HCEC 1CT (cell line): ENCODE measurements around the gene CAMTA1.
"Not testable (repeated sequence)": the region's sequence is repeated elsewhere in the genome, so short reads cannot be mapped to it uniquely, and the experiment has no call there.

Experiments used
- DNase-seq: peaks from one replicate; pipeline ENCODE4 v3.0.0-alpha.2; 2017

The CAMTA1 gene

DNA sequence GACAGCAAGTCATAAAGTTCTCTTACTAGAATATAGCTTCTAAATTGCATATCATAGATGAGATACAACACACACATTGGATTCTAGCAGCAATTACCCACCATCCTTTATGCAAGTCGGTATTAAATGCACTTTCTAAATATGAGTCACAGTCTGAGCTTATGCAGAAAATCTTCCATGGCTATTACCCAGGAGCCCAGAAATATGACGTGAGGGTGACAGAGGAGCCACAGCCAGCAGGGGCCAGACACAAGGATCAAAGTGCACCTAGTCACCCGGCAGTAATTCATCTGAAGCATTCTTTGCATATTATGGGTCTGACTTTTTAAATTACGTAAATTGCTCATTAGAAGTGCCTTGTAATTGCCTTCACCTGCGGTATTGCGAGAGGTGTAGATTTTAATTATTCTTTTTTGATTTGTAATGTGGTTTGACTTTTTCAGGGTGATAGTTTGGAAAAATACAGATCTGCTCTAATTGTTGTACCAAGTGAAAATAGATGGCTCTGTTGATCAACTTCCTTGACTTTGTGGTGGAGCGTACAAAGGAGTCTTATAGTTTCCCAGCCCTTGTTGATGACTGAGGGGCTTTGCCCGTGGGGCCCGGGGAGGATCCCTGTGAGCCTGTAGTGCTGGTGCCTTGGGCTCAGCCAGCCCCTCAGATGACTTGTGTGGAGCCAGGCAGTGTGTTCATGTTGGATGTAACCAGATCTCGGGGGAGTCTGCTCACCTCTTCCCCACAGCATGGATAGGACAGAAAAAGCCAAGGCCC, 515.8 kb downstream of the CAMTA1 start:
- peak; percentile 98 for DNase-seq

DNA sequence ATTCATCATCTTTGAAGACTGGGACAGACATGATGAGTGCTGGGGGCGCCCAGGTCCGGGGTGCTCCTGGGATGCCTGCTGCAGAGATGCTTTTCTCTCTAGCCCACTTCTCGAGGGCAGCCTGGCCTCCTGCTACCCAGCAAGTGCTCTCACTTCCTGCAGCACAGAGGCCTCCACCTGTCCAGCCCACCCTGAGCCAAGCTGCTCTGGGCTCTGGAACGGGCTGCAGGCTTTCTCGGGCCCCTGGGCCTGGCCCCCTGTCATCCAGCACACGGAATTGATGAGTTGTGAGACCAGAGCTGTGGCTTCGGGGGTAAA, 516.4 kb downstream of the CAMTA1 start:
- DNase-seq, result no peak

- no peak for DNase-seq
Observed at GRCh38 chr1:7302126-7302525, 516.9 kb downstream of the CAMTA1 start.

GRCh38 chr1:7302873-7303272, 517.6 kb downstream of the CAMTA1 start:
- no peak for DNase-seq

DNA sequence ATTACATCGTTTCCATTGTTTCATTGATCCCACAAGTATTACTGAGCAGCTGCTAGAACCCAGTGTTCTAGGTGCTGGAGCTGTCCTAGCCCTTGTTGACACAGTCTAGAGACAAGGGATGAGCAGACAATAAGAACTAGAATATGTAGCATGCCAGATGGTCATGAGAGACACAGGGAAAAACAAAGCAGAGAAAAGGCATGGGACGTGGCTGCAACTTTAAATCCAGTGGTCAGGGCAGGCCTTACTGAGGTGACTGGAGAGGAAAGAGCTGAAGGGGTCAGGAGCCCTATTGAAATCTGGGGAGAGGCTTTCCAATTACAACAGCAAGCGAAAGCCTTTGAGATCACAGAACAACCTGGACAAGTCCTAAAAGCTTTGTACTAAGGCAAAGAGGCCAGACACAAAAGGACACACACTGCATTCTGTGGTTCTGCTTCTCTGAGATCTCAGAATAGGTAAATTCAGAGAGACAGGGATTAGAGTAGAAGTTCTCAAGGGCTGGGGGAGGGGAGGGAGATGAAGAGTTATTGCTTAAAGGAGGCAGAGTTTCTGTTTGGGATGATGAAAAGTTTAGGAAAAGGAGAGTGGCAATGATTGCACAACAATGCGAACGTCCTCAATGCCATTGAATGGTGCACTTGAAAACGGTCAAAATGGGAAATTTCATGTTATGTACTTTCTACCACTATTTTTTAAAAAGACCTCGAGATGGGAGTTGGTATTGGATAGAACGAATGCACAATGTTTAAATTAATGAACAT, 518.5 kb downstream of the CAMTA1 start:
- no peak for DNase-seq

DNA sequence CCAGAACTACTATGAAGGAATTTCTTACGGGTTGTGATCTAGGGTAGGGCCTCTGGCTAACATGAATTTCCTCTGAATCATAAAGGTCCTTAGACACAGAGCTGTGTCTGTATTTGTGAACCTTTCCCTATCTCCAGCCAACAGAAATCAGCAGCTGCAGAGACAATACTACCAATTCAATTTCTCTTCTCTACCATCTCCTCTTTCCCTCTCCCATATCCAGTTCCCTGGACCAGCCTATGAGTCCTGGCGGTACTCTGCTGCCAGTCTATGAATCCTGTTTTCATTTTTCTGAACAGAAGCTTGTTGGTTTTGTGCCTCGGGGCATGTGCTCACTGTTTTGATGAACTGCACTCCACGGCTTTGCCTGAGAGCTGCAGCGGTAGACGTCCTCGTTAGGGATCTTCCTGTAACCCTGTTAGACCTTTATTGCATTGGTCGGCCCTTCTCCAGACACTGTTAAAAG, 527.9 kb downstream of the CAMTA1 start:
- DNase-seq, result no peak

DNA sequence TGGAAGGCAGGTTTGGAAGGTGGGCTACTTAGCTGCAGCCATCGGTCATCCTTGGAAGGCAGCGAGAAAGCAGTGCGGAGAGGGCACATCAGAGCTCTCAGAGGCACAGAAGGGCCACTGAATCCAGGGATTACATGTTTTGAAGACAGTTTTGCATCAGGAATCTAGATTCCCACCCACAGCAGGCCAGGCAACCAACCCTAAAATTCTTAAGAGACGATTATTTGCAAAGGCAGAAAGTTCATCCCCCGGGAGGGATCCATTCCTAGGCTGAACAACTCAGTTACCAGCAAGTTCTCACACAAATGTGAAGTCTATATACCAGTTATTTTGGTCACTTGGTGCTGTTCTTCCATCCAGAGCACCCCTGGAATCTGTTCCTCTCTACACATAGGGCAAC, 528.6 kb downstream of the CAMTA1 start:
- no peak for DNase-seq

DNA sequence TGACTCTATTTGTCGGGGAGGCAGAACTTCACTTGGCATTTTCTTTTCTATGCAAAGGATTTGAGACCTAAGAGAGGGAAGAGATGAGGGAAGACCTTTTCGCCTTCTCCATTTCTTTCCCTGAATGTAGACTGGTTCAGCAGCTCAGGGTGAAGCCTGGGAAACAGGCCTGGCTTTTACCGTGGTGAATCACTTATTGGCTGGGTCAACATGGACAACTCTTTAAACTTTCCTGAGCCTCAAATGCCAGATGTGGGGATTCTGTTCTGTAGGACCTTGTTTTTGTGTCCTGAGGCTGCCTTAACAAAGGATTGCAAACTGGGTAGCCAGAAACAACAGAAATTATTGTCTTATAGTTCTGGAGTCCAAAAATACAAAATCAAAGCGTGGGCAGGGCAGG, 530.1 kb downstream of the CAMTA1 start:
- no peak for DNase-seq

GRCh38 chr1:7315946-7316345, 530.7 kb downstream of the CAMTA1 start:
- no peak for DNase-seq

DNA sequence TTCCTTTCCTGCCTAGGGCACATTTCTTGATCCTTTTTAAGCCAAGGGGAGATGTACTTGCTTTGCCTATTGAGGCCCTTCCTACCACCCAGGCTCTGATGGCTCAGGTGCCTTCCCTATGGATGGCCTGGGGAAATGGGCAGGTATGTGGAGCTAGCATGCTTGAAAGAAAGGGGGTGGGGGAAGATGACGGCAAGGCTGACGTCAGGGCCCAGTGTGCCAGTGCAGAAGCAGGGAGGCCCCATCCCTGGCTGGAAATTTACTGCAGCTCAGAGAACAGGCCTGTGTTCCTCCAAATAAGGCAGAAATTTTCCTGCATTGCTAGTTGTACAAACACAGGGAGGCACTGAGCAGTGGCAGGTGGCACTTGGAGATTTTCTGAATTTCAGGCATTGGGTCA, 532.6 kb downstream of the CAMTA1 start:
- DNase-seq, result no peak

GRCh38 chr1:7319196-7319595, 533.9 kb downstream of the CAMTA1 start:
- DNase-seq, result no peak

- no peak for DNase-seq
Observed at GRCh38 chr1:7320661-7321060, 535.4 kb downstream of the CAMTA1 start.

GRCh38 chr1:7322283-7322785, 537.1 kb downstream of the CAMTA1 start:
- no peak for DNase-seq

- no peak for DNase-seq
Observed at GRCh38 chr1:7322912-7323311, 537.7 kb downstream of the CAMTA1 start.

GRCh38 chr1:7325254-7325653, 540.0 kb downstream of the CAMTA1 start:
- DNase-seq, result no peak

DNA sequence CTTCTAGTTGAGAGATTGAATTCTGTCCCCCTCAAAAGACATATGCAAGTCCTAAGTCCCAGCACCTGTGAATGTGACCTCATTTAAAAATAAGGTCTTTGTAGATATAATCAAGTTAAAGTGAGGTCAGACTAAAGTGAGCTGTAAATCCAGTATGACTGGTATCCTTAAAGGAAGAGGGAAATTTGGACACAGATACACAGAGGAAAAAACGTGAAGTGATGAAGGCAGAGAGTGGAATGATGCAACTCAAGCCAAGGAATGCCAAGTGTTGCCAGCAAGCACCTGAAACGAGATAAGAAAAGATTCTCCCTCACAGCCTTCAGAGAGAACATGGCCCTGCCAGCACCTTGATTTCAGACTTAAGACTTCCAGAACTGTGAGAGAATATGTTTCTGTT, 541.1 kb downstream of the CAMTA1 start:
- DNase-seq, result no peak

DNA sequence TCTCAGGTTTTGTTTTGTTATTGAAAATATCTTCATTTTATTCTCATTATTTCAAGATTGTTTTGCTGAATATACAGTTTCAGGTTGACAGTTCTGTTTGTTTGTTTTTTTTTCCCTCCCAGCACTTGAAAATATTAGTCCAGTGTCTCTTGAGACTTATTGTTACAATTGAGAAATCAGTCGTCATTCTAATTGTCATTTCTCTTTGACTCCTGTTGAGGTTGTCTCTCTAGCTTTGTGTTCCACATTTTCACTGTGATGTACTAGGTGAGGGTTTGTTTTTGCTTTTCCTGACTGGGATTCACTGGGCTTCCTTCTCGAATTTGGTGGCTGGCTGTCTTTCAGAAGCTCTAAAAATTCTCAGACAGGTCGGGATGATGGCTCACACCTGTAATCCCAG, 542.6 kb downstream of the CAMTA1 start:
- DNase-seq, result no peak

- DNase-seq, result no peak
Observed at GRCh38 chr1:7329868-7330615, 544.8 kb downstream of the CAMTA1 start.

DNA sequence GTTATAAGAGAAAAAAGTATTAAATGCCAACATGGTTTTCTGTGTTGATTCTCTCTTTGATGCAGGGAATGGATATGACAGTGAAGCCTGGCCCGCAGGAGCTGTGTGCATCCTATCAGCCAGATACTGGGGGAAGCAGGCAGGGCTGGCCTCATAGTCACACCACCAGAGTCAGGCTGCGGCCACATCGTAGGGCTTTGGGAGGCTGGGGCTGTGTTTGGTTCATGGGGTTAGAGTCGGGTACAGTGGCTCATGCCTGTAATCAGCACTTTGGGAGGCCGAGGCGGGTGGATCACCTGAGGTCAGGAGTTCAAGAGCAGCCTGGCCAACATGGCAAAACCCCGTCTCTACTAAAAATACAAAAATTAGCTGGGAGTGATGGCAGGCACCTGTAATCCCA, 545.5 kb downstream of the CAMTA1 start:
- DNase-seq, result not testable (repeated sequence)

DNA sequence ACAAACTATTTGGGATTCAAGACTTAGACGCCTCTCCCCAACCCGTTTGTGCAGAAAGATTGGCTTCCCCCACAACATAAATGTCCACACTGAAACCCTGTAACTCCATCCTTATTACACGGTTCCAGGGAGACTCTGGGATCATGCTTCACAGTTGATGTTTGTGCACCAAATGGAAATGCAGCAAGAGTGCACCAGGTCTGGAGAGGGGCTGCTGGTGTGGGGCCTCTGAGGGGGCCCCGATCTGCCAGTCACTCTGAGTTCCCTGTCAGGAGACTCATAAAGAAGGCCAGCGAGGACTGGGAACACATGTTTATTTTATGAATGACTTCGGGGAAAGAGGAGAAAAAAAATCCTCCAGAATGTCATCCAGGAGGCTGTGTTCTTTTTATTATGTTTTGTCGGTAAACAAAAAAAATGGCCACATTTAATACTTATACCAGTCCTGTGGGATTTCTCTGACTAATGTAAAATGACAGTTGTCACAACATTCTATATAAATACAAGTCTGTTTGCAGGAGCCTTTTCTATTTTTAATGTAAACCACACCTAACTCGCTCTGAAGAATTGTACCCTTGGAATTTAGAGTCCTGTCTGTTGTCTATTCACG, 546.8 kb downstream of the CAMTA1 start:
- DNase-seq, result no peak

DNA sequence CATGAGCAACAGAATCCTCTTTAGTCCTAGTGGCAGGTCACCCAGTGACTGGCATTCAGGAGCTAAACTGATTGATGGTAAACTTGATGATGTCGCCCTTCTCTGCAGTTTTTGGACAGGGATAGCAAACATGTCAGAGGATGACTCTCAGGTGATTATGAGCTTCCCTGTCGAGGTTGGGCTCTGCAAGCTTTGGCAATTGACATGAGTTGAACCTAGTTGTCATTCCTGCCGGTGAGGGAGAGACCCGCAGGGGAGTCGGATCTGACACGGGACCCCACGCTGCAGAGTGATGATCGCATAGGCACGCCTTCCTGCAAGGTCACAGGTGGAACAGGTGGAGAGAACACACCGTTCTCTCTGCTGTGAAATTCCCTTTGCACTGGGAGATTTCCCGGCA, 547.8 kb downstream of the CAMTA1 start:
- no peak for DNase-seq

- DNase-seq, result no peak
Observed at GRCh38 chr1:7333620-7334019, 548.4 kb downstream of the CAMTA1 start.

GRCh38 chr1:7334475-7335035, 549.3 kb downstream of the CAMTA1 start:
- no peak for DNase-seq
